Inflammatory macrophage (primary cell): Measurements from ENCODE around the gene MIOX.
A peak's percentile ranks its signal among the peaks of the same experiment; 100 is the strongest.

ENCODE experiments used
- DNase-seq, 2 donors: peaks; one replicate each; pipeline ENCODE4 v3.0.0-alpha.2; 2020 to 2022

Gene MIOX

GRCh38 chr22:50530877-50531545 is 44.4 kb downstream of the MIOX start:
- peak; percentile 90 to 94 for DNase-seq

GRCh38 chr22:50531546-50531961 is 44.9 kb downstream of the MIOX start:
- peak; percentile 73 to 87 for DNase-seq

GRCh38 chr22:50531962-50532674 is 45.5 kb downstream of the MIOX start:
- DNase-seq = peak; percentile 21 to 56

GRCh38 chr22:50532824-50533796 is 46.5 kb downstream of the MIOX start:
- no peak for DNase-seq

GRCh38 chr22:50533856-50534711 is 47.4 kb downstream of the MIOX start:
- DNase-seq = peak; percentile 46 to 77

- DNase-seq = no peak
These were observed 48.5 kb downstream of the MIOX start for GRCh38 chr22:50535113-50535512.

GRCh38 chr22:50536226-50536625 is 49.6 kb downstream of the MIOX start:
- no peak for DNase-seq

GRCh38 chr22:50537765-50538164 is 51.1 kb downstream of the MIOX start:
- no peak for DNase-seq
